HG02678 (cell line): Measurements from ENCODE around the gene CPD.

Experiments
- ATAC-seq: cut with Tn5 transposase; IDR thresholded peaks from one replicate; pipeline ENCODE4 v1.9.1; 2021; ENCODE audit warnings: mild to moderate bottlenecking, moderate library complexity; ENCODE audit not compliant: unreplicated experiment

Gene CPD

DNA sequence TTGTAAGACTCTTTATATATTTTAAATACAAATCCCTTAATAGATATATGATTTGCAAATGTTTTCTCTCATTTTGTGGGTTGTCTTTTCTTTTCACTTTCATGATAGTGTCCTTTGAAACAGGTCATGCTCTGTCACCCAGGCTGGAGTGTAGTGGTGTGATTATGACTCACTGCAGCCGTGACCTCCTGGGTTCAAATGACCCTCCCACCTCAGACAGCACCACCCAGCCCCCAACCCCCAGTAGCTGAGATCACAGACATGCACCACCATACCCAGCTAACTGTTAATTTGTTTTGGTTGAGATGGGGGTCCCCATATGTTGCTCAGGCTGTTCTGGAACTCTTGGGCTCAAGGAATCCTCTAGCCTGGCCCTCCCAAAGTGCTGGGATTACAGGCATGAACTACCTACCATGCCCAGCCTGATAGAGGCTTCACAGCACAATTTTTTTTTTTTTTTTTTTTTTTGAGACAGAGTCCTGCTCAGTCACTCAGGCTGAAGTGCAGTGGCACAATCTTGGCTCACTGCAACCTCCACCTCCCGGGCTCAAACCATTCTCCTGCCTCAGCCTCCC, 26.4 kb upstream of the CPD start:
- no peak for ATAC-seq

DNA sequence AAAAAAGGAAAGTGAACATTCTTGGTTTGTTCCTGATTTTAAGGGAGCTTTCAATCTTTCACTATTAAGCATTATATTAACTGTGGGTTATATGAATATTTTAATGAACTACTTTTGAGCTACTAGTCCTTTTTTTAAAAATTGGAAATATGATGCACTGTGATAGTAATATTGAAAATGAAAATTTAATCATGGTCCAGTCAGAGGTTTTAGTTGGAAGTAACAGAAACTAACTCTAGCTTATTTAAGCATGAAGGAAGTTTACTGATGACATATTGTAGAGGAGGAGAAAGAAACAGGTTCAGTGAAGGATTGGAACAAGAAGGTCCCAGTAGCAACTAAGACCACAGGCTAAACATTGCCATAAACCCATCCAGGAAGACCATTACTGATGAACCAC, 24.0 kb upstream of the CPD start:
- no peak for ATAC-seq

- no peak for ATAC-seq
Measured at GRCh38 chr17:30357476-30357875, 21.3 kb upstream of the CPD start.

DNA sequence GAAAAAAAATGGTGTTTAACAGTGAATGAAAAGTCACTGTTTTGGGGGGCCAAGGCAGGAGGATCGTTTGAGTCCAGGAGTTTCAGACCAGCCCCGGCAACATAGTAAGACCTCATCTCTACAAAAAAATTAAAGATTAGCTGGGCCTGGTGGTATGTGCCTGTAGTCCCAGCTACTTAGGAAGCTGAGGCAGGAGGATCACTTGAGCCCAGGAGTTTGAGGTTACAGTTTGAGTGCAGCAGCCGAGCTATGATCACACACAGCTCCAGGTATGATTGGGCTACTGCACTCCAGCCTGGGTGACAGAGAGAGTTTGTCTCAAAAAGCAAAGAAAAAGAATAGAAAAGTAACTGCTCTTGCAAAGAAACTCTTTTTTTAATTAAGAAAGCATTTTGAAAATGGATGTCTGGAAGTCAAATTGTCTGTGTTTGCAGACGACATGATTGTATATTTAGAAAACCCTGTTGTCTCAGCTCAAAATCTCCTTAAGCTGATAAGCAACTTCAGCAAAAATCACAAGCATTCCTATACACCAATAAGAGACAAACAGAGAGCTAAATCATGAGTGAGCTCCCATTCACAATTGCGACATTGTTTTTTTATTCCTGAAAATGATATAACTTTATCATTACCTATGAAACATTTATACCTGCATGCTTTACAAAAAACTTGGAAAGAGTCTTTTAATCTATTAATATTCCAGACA, 20.5 kb upstream of the CPD start:
- ATAC-seq: no peak

DNA sequence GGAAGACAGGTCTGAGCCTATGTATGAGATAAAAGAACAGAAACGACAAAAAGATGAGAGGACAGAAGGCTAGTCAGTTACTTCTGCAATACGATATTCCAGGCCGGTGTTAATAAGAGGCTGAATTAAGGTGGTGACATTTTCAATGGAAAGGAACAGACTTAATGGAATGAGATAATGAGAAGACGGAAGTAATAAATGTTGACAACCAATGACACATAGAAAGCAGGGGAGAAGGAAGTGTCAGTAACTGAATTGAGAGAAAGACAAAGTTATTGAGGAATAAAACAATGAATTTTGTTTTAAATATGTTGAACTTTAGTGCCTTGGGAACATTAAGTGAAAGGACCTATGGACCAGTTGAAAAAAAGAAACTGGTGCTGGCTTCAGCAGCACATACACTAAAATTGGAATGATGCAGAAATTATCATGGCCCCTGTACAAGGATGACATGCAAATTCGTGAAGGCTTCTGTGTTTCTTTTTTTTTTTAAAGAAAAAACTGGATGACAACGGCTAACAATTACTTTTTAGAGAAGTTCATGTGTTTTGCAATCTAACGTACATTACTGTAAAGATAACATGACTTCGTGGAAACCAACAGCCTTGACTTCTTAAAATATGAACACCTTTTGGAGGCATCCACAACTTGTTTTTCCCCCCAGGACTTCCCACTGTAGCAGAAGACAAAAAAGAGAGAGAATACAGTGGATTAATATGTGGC, 18.5 kb upstream of the CPD start:
- no peak for ATAC-seq

DNA sequence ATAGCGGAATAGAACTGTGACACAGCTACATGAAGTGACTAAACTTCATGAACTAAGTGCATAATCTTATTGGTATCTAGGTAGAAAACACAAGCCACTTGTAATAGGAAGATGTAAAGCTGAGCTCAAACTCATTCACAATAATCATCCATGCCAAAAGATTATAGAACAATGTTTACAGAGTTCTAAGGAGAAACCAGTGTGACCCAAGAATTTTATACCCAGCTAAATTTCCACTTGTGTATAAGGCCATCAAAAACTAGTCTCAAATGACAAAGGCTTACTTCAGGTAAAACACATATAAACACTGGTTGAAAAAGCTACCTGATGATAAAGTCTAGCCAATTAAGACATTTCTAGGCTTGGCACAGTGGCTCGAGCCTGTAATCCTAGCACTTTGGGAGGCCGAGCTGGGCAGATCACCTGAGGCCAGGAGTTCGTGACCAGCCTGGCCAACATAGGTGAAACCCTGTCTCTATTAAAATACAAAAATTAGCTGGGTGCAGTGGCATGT, 16.9 kb upstream of the CPD start:
- no peak for ATAC-seq

DNA sequence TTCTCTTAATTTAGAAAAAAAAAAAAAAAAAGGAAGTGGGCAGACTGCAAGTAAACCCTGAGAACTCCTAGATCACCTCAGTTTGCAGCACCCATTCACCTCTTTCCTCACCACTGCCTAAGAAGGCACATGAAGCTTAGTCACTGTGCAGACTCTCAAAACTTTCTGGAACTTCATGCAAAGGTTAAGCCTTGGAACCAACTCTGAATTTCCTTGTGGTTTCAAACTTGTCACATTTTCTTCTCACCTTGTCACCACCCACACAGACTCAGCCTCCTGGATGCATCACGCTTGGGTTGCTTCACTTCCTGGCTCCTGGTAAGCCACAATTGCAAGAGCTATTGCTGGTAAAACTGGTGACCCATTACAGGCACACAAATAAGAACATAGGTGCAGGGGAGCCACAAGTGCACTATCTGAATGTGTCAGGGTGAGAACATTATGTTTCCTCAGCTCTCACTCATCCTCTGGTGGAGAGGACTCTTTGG, 15.0 kb upstream of the CPD start:
- peak; percentile 66 for ATAC-seq

- ATAC-seq: no peak
Measured at GRCh38 chr17:30366536-30366935, 12.2 kb upstream of the CPD start.

DNA sequence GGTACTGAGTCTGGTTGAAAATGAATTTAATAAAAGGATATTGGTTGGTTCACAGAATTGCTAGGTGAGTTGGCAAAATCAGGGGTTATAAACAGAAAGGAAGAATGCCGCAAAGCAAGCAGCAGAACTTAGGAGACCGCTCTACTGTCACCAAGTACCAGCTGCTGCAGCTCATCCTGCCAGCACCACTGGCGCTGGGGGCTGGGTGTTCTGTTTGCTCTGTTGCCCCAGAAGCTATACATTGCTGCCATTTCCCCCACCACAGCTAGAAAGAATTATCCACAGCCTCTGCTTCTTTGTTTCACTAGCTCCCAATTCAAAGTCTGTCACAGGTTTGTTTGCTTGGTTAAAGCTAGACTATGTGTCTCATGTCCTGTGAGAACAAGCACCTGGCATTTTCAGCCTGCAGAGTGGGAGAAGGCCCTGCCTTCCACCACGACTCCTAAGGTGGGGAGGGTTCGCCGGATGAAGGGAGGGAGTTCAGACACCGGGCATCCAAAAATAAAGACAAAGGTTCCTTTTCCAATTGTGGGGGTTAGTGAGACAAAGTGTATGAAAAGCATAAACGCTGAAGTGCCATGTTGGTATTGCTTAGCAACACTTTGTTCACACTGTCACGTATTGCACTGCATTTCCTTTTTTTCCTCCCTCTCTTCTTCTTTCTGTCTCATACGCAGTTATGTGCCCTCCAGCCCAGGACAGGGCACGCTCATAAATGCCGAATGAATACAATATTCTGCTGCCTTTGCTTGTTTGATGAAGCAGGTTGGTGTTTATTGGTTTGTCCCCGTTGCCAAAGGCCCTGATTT, 9.6 kb upstream of the CPD start:
- no peak for ATAC-seq

GRCh38 chr17:30369995-30370394, 8.7 kb upstream of the CPD start:
- ATAC-seq: no peak

DNA sequence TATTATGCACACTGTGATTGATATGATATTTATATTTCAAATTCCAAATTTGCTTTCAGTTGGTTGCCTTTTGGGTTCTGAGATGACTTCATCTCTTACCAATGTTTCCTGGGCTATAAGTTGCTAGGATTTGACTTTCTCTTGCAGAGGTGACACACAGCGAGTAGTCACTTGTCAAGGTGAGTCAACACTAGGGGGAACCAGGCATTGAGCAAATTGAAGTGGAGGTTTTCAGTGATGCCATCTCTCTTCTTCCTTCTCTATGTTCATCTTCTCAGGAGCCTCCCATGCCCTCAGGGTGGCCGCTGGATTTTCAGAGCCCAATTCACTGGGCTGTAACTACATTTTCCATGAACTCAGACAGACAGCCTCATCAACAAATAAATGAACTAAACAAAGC, 6.0 kb upstream of the CPD start:
- no peak for ATAC-seq

GRCh38 chr17:30375661-30376060, 3.1 kb upstream of the CPD start:
- ATAC-seq: no peak

GRCh38 chr17:30376621-30377452, 1.9 kb upstream of the CPD start:
- ATAC-seq: no peak

DNA sequence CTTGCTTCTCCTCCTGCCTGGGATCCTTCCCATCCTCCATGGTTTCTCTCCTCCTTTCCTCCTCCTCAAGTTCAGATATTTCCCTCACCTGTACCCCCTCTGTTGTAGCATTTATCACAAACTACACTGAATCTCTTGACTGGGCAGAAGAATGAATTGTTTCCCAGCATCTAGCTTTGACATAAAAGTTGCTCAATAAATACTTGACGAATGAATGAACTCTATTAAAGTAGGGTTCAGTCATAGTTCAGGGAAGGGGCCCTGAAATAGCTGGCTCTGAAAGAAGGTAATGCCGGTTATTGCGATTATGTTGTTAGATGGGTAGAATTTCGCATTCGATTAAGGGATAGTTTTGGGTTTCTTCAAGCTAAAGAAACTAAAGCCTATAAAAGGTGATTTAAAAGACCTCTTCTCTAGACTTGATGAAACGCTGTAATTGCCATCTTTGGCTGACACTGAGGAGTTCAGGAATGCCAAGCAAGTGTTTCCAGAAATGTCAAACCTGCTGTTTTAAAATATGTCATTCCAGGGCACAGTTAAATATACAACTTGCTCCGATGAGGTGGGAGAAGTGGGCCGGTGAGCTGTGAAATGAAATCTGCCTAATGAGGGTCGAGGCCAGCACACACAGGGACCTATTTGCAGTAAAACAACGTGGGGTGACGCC, 1.0 kb upstream of the CPD start:
- ATAC-seq: no peak

DNA sequence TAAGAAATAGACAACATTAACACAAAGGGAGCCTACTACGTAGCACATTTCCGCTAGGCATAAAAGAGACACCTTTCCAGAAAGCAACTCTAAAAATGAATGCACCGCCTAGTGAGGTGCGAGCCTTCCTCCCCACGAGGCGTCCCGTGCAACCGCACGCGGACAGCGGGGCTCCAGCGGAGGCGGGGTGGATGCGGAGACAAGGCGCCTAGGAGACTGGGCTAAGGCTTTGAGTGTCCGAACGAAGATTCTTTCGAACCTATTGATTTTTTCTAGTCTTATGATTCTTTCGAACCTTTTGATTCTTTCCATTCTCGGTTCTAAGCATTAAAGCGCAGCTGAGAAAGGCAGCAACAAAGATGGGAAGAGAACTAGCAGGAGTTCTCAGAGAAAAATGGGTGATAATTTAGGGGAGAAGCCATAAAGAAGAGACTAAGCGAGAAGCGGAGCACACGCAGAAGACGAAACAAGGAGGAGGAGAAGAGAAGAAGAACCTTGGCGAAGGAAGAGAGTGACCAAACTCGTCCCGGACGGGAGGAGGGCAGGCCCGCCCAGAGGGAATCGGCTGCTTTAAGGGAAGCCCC, 394 bp upstream of the CPD start:
- ATAC-seq: peak; percentile 12

DNA sequence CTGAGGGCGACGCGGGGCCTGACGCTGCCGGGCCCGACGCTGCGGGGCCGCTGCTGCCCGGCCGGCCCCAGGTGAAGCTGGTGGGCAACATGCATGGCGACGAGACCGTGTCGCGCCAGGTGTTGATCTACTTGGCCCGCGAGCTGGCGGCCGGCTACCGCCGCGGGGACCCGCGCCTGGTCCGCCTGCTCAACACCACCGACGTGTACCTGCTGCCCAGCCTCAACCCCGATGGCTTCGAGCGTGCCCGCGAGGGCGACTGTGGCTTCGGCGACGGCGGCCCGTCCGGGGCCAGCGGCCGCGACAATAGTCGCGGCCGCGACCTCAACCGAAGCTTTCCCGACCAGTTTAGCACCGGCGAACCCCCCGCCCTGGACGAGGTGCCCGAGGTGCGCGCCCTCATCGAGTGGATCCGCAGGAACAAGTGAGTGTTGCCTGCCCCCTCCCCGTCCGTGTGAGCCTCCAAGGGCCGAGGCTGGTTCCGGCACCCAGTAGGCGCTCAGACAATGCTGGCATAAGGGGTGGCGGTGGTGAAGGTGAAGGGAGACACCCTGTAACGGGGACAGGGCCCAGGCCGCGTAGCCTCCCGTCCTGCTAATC, 676 bp downstream of the CPD start:
- ATAC-seq: peak; percentile 14

DNA sequence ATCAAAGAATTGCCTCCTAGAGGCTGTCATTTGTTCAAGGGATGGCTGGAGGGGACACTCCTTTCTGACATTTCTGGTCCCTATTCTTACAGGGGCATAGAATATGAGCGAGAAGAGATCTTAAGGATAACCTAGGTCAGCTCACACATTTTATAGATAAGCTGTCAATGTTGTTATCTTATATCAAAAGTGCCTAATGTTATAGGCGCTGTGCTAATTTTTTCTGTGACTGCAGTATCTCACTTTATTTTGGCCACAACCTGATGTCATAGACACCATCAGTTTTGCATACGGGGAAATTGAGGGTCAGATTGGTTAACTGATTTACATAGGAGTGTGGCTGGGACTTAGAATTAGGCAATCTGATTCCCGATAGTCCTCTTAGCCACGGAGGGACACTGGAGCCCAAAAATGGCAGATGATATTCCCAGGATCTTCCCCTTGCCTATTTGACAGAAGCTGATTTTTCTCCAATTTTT, 1.2 kb downstream of the CPD start:
- no peak for ATAC-seq

GRCh38 chr17:30380643-30381339, 2.1 kb downstream of the CPD start:
- ATAC-seq: no peak
